Neural progenitor cell (in vitro differentiated cells): ENCODE data around the gene RPS2. TPM values are rescaled to one million over a fixed set of nuclear protein-coding genes. Genes with fewer than 3 reads are reported as not detected.
"Not testable (repeated sequence)": the region's sequence is repeated elsewhere in the genome, so short reads cannot be mapped to it uniquely, and the experiment has no call there.

Experiments
- DNase-seq: peaks from one replicate; pipeline ENCODE4 v3.0.0-alpha.2; 2016; ENCODE audit warnings: low spot score
- H2AFZ ChIP-seq: fragments of 200-600 bp; sonication (generic); replicated peaks from 2 replicates; pipeline ENCODE4 v1.6.1; 2016; ENCODE audit warnings: antibody characterized with exemption
- H3F3A ChIP-seq: fragments of 200-600 bp; sonication (generic); 2 replicates; pipeline ENCODE4 v1.6.1; 2016; ENCODE audit warnings: antibody characterized with exemption, low read depth
- H3K27ac ChIP-seq: fragments of 200-600 bp; sonication (generic); 2 replicates; pipeline ENCODE4 v1.5.1; 2016; ENCODE audit warnings: mild to moderate bottlenecking
- H3K27me3 ChIP-seq: fragments of 200-600 bp; sonication (generic); 2 replicates; pipeline ENCODE4 v1.6.1; 2016; ENCODE audit warnings: mild to moderate bottlenecking, moderate library complexity
- H3K36me3 ChIP-seq: fragments of 200-600 bp; sonication (generic); 2 replicates; pipeline ENCODE4 v1.5.1; 2016
- H3K4me1 ChIP-seq: fragments of 200-600 bp; sonication (generic); 2 replicates; pipeline ENCODE4 v1.6.1; 2016; ENCODE audit warnings: mixed run types
- H3K4me2 ChIP-seq: fragments of 200-600 bp; sonication (generic); 2 replicates; pipeline ENCODE4 v1.6.1; 2016
- H3K4me3 ChIP-seq: fragments of 200-600 bp; sonication (generic); 2 replicates; pipeline ENCODE4 v1.5.1; 2016
- H3K79me2 ChIP-seq: fragments of 200-600 bp; sonication (generic); 2 replicates; pipeline ENCODE4 v1.6.1; 2016; ENCODE audit warnings: low read depth
- H3K9ac ChIP-seq: fragments of 200-600 bp; sonication (generic); 2 replicates; pipeline ENCODE4 v1.6.1; 2016
- H3K9me3 ChIP-seq: fragments of 200-600 bp; sonication (generic); 2 replicates; pipeline ENCODE4 v1.5.1; 2016; ENCODE audit warnings: low read depth
- H4K20me1 ChIP-seq: fragments of 200-600 bp; sonication (generic); 2 replicates; pipeline ENCODE4 v1.6.1; 2016; ENCODE audit warnings: low read depth
- H3K27ac Mint-ChIP-seq: 3 replicates; pipeline ENCODE4 v1.8.0; 2021; ENCODE audit warnings: mixed read lengths
- H3K27me3 Mint-ChIP-seq: 2 replicates; pipeline ENCODE4 v1.8.0; 2022; ENCODE audit warnings: low read depth, mild to moderate bottlenecking, inconsistent platforms, moderate library complexity, mixed read lengths; ENCODE audit not compliant: insufficient read depth
- H3K36me3 Mint-ChIP-seq: 3 replicates; pipeline ENCODE4 v1.8.0; 2021; ENCODE audit warnings: mixed read lengths
- H3K4me1 Mint-ChIP-seq: 3 replicates; pipeline ENCODE4 v1.8.0; 2021; ENCODE audit warnings: mixed read lengths
- H3K4me3 Mint-ChIP-seq: 3 replicates; pipeline ENCODE4 v1.8.0; 2021; ENCODE audit warnings: mild to moderate bottlenecking, moderate library complexity, mixed read lengths
- H3K9me3 Mint-ChIP-seq: 3 replicates; pipeline ENCODE4 v1.8.0; 2020; ENCODE audit warnings: mixed read lengths
- EZH2 ChIP-seq: fragments of 200-600 bp; sonication (generic); IDR thresholded peaks from 2 replicates; pipeline ENCODE4 v1.6.1; 2017; ENCODE audit warnings: antibody characterized with exemption, mild to moderate bottlenecking, moderate library complexity
- EZH2phosphoT487 ChIP-seq: fragments of 200-600 bp; sonication (generic); IDR thresholded peaks from 2 replicates; pipeline ENCODE4 v1.6.1; 2017; ENCODE audit warnings: antibody characterized with exemption
- total RNA-seq: library from RNA; depleted of rRNA; stranded (reverse); fragments of >200 nt; gene quantifications from 2 replicates; pipeline ENCODE4 v1.2.3, GENCODE V29; 2015; ENCODE audit warnings: low replicate concordance
- TF ChIP-seq, protein P1 (sequence below): fragments of 200-600 bp; sonication (generic); IDR thresholded peaks from 2 replicates; pipeline ENCODE4 v1.5.1; 2017; ENCODE audit warnings: antibody characterized with exemption, mild to moderate bottlenecking

Gene RPS2
- total RNA-seq, 1 donor from 2014 or later: 3,079 TPM

DNA sequence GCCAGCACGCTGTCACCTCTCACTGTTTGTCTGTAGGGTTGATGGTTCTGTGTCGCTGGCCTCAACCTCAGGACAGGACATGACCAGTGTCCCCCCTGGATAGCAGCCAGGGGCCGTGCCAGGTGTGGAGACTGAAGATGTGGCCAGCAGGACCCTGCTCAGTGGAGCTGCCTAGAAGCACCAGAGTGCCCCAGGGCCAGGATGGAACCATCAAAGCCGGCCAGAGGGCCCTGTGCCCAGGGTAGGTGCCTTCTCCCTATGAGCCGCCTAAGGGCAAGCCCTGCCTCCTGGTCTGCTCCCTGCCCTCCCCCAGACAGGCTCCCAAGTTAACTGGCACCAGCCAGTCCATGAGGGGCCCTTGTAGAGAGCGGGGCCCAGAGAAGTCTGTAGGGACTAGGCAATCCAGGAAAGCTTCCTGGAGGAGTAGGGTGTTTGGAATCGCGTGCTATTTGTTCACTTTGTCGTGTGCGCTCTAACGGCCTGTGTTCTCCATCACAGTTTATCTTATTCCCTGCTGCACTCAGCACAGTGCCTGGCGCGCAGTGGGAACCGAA, 5.8 kb downstream of the RPS2 start:
- H3K9me3 ChIP-seq: no peaks in the 10 kb centered on the region
- Mint-ChIP-seq H3K4me3 (peak overlapping the region; percentile 96), H3K36me3 (peaks cover 9% of the 10 kb centered on the region), H3K9me3 (no peaks in the 10 kb centered on the region), H3K27me3 (peaks cover 2% of the 10 kb centered on the region), H3K27ac (no peak overlapping the region), H3K4me1 (peaks cover 25% of the 10 kb centered on the region)
- H3K4me3 ChIP-seq: peak overlapping the region; percentile 76
- peaks cover 30% of the 10 kb centered on the region for H3K79me2 ChIP-seq
- H3K27ac ChIP-seq: no peak overlapping the region
- no peaks in the 10 kb centered on the region for H3K36me3 ChIP-seq
- H3K27me3 ChIP-seq: no peaks in the 10 kb centered on the region
- H3K4me2 ChIP-seq: peak overlapping the region; percentile 84
- H3K4me1 ChIP-seq: peaks cover 19% of the 10 kb centered on the region
- no peak for DNase-seq
- peaks cover 41% of the 10 kb centered on the region for H3F3A ChIP-seq
- H2AFZ ChIP-seq: peak overlapping the region; percentile 90
- peaks cover 36% of the 10 kb centered on the region for H4K20me1 ChIP-seq
- TF ChIP-seq EZH2phosphoT487 (no peak), EZH2 (no peak)
- TF ChIP-seq, protein P1, sequence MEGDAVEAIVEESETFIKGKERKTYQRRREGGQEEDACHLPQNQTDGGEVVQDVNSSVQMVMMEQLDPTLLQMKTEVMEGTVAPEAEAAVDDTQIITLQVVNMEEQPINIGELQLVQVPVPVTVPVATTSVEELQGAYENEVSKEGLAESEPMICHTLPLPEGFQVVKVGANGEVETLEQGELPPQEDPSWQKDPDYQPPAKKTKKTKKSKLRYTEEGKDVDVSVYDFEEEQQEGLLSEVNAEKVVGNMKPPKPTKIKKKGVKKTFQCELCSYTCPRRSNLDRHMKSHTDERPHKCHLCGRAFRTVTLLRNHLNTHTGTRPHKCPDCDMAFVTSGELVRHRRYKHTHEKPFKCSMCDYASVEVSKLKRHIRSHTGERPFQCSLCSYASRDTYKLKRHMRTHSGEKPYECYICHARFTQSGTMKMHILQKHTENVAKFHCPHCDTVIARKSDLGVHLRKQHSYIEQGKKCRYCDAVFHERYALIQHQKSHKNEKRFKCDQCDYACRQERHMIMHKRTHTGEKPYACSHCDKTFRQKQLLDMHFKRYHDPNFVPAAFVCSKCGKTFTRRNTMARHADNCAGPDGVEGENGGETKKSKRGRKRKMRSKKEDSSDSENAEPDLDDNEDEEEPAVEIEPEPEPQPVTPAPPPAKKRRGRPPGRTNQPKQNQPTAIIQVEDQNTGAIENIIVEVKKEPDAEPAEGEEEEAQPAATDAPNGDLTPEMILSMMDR: no peak
- H3K9ac ChIP-seq: no peak overlapping the region

DNA sequence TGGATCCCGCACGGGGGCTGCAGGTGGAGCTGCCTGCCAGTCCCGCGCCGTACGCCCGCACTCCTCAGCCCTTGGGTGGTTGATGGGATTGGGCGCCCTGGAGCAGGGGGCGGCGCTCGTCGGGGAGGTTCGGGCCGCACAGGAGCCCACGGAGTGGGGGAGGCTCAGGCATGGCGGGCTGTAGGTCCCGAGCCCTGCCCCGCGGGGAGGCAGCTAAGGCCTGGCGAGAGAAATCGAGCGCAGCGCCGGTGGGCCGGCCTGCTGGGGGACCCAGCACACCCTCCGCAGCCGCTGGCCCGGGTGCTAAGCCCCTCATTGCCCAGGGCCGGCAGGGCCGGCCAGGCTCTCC, 6.5 kb downstream of the RPS2 start:
- peaks cover 19% of the 10 kb centered on the region for H3K4me1 Mint-ChIP-seq
- not testable (repeated sequence) for DNase-seq, H2AFZ ChIP-seq, H3K27me3 ChIP-seq, H3K27me3 Mint-ChIP-seq, H3K9me3 ChIP-seq, H3K27ac Mint-ChIP-seq, H3K4me2 ChIP-seq, H3K27ac ChIP-seq, H3K36me3 ChIP-seq, H3K9ac ChIP-seq, H3K4me3 ChIP-seq, H3K36me3 Mint-ChIP-seq, H3K4me3 Mint-ChIP-seq, H3K9me3 Mint-ChIP-seq
- peaks cover 12% of the 10 kb centered on the region for H3K4me1 ChIP-seq
- H3K79me2 ChIP-seq: peaks cover 23% of the 10 kb centered on the region
- peaks cover 35% of the 10 kb centered on the region for H3F3A ChIP-seq
- H4K20me1 ChIP-seq: peaks cover 29% of the 10 kb centered on the region

DNA sequence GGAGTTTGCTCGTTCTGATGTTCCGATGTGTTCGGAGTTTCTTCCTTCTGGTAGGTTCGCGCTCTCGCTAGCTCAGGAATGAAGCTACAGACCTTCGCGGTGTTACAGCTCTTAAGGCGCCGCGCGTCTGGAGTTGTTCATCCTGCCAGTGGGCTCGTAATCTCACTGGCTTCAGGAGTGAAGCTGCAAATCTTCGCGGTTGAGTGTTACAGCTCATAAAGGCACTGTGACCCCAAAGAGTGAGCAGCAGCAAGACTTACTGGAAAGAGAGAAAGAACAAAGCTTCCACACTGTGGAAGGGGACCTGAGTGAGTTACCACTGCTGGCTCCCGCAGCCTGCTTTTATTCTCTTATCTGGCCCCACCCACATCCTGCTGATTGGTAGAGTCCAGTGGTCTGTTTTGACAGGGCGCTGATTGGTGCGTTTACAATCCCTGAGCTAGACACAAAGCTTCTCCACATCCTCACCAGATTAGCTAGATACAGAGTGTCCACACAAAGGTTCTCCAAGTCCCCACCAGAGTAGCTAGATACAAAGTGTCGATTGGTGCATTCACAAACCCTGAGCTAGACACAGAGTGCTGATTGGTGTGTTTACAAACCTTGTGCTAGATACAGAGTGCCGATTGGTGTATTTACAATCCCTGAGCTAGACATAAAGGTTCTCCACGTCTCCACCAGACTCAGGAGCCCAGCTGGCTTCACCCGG, 7.0 kb downstream of the RPS2 start:
- H4K20me1 ChIP-seq: peaks cover 24% of the 10 kb centered on the region
- H3K27ac ChIP-seq, H3K27me3 Mint-ChIP-seq, H3K36me3 ChIP-seq, H3K9me3 Mint-ChIP-seq, H3K4me1 ChIP-seq, H3K36me3 Mint-ChIP-seq, H3K9me3 ChIP-seq, H2AFZ ChIP-seq, DNase-seq, H3K4me3 Mint-ChIP-seq, H3K9ac ChIP-seq, H3K4me2 ChIP-seq, H3K4me3 ChIP-seq, H3K27me3 ChIP-seq: not testable (repeated sequence)
- peak overlapping the region; percentile 78 for H3K27ac Mint-ChIP-seq
- H3K79me2 ChIP-seq: peaks cover 18% of the 10 kb centered on the region
- H3K4me1 Mint-ChIP-seq: peaks cover 18% of the 10 kb centered on the region
- peaks cover 29% of the 10 kb centered on the region for H3F3A ChIP-seq

DNA sequence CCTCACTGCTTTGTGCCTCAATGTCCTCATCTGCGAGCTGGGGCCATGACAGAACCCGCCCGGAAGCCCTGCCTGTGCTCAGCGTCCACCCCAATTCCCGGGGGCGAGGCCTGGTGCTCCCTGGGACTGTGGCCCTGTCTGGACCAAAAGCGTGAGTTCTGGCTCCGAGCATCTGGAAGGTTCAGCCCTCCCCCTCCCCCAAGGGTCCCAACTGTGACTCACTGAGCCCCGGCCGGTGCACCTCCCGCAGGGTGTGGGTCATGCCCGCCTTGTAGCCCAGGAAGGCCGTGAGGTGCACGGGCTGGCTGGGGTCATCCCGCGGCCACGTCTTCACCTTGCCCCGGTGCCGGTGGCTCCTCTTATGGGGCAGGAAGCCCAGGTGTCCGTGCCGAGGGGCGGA, 10.9 kb downstream of the RPS2 start:
- no peak overlapping the region for H3K4me3 ChIP-seq
- peaks cover under 1% of the 10 kb centered on the region for H3F3A ChIP-seq
- H3K27ac Mint-ChIP-seq: no peak overlapping the region
- no peaks in the 10 kb centered on the region for H3K27me3 ChIP-seq
- H3K27ac ChIP-seq: no peak overlapping the region
- H3K4me2 ChIP-seq: no peak overlapping the region
- TF ChIP-seq, protein P1: no peak
- TF ChIP-seq EZH2phosphoT487: no peak
- TF ChIP-seq EZH2: no peak
- H3K27me3 Mint-ChIP-seq: peaks cover 5% of the 10 kb centered on the region
- H3K4me3 Mint-ChIP-seq: no peak overlapping the region
- H2AFZ ChIP-seq: no peak overlapping the region
- DNase-seq: no peak
- H3K9ac ChIP-seq: no peak overlapping the region
- H3K36me3 ChIP-seq: no peaks in the 10 kb centered on the region
- H3K9me3 Mint-ChIP-seq: no peaks in the 10 kb centered on the region
- no peaks in the 10 kb centered on the region for H3K4me1 ChIP-seq
- no peaks in the 10 kb centered on the region for H3K79me2 ChIP-seq
- H3K36me3 Mint-ChIP-seq: no peaks in the 10 kb centered on the region
- H3K9me3 ChIP-seq: no peaks in the 10 kb centered on the region
- no peaks in the 10 kb centered on the region for H4K20me1 ChIP-seq
- H3K4me1 Mint-ChIP-seq: peaks cover 5% of the 10 kb centered on the region
